ENCODE results near the gene ROBO1. TPM values are rescaled to one million over a fixed set of nuclear protein-coding genes. Genes with fewer than 3 reads are reported as not detected.

The ROBO1 gene
- total and polyA plus RNA-seq, 2 of the 8 experiments (the other 6 are each of a cell fraction or from before 2014, with no cell fraction given) = 51.4 to 91.0 TPM

- H3K9ac ChIP-seq (replicated peaks in 1 of 4; ENCODE audit: extremely low read depth in 1 of 4, low read depth in 3 of 4, low read length in 3 of 4) = no peak overlapping the region
- H4K8ac ChIP-seq (ENCODE audit: extremely low read depth, insufficient read depth, low read length) = no peak overlapping the region
- H3K23me2 ChIP-seq (ENCODE audit: low read depth, low read length) = no peaks in the 10 kb centered on the region
- no peak overlapping the region for H2AK5ac ChIP-seq (ENCODE audit: low read depth, low read length)
- no peaks in the 10 kb centered on the region for H3K79me2 ChIP-seq (ENCODE audit: control insufficient read depth in 1 of 2, insufficient read depth in 2 of 2, low read length in 2 of 2)
- no peak overlapping the region for H3K56ac ChIP-seq (replicated peaks; ENCODE audit: insufficient read length, low read depth, low read length)
- POLR2A ChIA-PET (ENCODE audit: partially characterized antibody) = no interaction called here
- H3K18ac ChIP-seq (ENCODE audit: extremely low read depth, low read length) = no peak overlapping the region
- H2BK12ac ChIP-seq (ENCODE audit: low read depth, low read length) = no peak overlapping the region
- no peak overlapping the region for H2BK5ac ChIP-seq (ENCODE audit: low read depth, low read length)
- no peaks in the 10 kb centered on the region for H3K27me3 ChIP-seq (replicated peaks in 1 of 4; ENCODE audit: control insufficient read depth in 3 of 4, extremely low read depth in 1 of 4, insufficient read depth in 3 of 4, low read length in 3 of 4)
- 93% methylated on average over 3 of the region's 3 CpGs; no CpG with 5 or more reads in 1 of the 2 experiments for WGBS, 2 experiments (ENCODE audit: extremely low coverage in 1 of 2, insufficient coverage in 1 of 2, insufficient read length in 1 of 2, insufficient replicate concordance in 2 of 2, low coverage in 1 of 2, low lambda C conversion rate in 2 of 2, missing lambda C conversion rate in 1 of 2)
- H3K36me3 ChIP-seq (ENCODE audit: control insufficient read depth in 2 of 4, insufficient read depth in 4 of 4, low read length in 3 of 4) = no peaks in the 10 kb centered on the region
- H2BK15ac ChIP-seq (ENCODE audit: low read length) = no peak overlapping the region
- DNase-seq (ENCODE audit: low read depth in 1 of 2, low spot score in 2 of 2) (no peak), FAIRE-seq (no peak)
- no peak overlapping the region for H4K5ac ChIP-seq (ENCODE audit: insufficient read length, low read depth, low read length)
- H3K4me3 ChIP-seq (ENCODE audit: extremely low read depth in 1 of 4, insufficient read depth in 2 of 4, low read depth in 3 of 4, low read length in 4 of 4) = no peak overlapping the region
- H2BK20ac ChIP-seq (ENCODE audit: low read length) = no peak overlapping the region
- no peak overlapping the region for H3K27ac ChIP-seq (ENCODE audit: low read depth, low read length)
- no peak overlapping the region for H3K4me2 ChIP-seq (ENCODE audit: insufficient read depth in 1 of 2, low read depth in 2 of 2, low read length in 2 of 2)
- no peaks in the 10 kb centered on the region for H3K79me1 ChIP-seq (ENCODE audit: low read depth, low read length)
- no peaks in the 10 kb centered on the region for H3K4me1 ChIP-seq (replicated peaks in 1 of 4; ENCODE audit: control insufficient read depth in 3 of 4, insufficient read depth in 4 of 4, low read length in 3 of 4)
- H3K4ac ChIP-seq (replicated peaks; ENCODE audit: insufficient read length, low read depth, low read length) = no peak overlapping the region
- no peaks in the 10 kb centered on the region; a peak in 1 of 4 replicates for H3K9me3 ChIP-seq (ENCODE audit: insufficient read depth in 2 of 2, low read depth in 1 of 2, low read length in 1 of 2)
- no peak overlapping the region for H2BK120ac ChIP-seq (replicated peaks; ENCODE audit: low read depth, low read length)
- no peak overlapping the region for H3K14ac ChIP-seq (ENCODE audit: insufficient read length)
- no peaks in the 10 kb centered on the region for H4K20me1 ChIP-seq (replicated peaks in 1 of 2; ENCODE audit: control insufficient read depth in 1 of 2, insufficient read depth in 2 of 2, low read length in 2 of 2)
- H4K91ac ChIP-seq (replicated peaks; ENCODE audit: insufficient read length, low read length) = no peak overlapping the region
- no peak overlapping the region for H3K23ac ChIP-seq (ENCODE audit: insufficient read length)
- no peak overlapping the region for H2AFZ ChIP-seq (ENCODE audit: low read length)
- CTCF ChIA-PET (ENCODE audit: partially characterized antibody) = no interaction called here
- TF ChIP-seq EZH2 (IDR thresholded peaks at IDR 0.05; ENCODE audit: low read depth, low read length, severe bottlenecking) (no peak), ASH2L (IDR thresholded peaks at IDR 0.05; ENCODE audit: low read length) (no peak), SIRT6 (IDR thresholded peaks at IDR 0.05; ENCODE audit: low read length) (no peak), SRF (IDR thresholded peaks at IDR 0.05; ENCODE audit: low read depth, low read length) (no peak), KDM4A (IDR thresholded peaks at IDR 0.05; ENCODE audit: low read depth, low read length, severe bottlenecking) (no peak), CBX8 (IDR thresholded peaks at IDR 0.05; ENCODE audit: borderline replicate concordance, low read depth, low read length) (no peak), JUND (IDR thresholded peaks at IDR 0.05; ENCODE audit: low read length) (no peak)
Measured at GRCh38 chr3:79817224-79817623, 49.4 kb upstream of the ROBO1 start.
